ENCODE results near the gene LPP.

The LPP gene

DNA sequence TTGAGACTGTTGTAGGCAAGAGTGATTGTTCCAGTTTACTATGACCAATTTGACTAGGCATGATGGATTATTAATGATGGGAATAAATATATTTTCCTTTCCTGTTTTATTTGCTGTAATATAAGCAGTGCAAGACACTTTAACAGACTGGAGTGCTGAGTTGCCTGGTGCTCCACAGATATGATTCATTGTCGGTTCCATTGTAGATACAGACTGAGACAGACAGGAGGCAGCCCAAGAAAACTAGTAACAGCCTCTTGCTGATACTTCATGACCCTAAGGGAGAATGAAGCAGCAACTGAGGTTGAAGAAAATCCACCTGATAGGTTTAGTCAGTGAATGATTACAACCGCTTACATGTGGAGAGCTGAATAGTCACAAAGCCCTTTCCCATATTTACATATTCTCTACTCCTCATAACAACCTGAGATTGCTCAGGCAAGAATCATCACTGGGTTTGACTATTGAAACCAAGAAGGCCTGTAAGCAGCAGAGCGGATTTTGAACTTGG, 782.7 kb downstream of the LPP start:
- no CpG with 5 or more reads among the region's 3 CpGs for WGBS (ENCODE audit: extremely low coverage, insufficient coverage, low lambda C conversion rate)
- no peak overlapping the region for H4K8ac ChIP-seq (ENCODE audit: low read depth, low read length)

DNA sequence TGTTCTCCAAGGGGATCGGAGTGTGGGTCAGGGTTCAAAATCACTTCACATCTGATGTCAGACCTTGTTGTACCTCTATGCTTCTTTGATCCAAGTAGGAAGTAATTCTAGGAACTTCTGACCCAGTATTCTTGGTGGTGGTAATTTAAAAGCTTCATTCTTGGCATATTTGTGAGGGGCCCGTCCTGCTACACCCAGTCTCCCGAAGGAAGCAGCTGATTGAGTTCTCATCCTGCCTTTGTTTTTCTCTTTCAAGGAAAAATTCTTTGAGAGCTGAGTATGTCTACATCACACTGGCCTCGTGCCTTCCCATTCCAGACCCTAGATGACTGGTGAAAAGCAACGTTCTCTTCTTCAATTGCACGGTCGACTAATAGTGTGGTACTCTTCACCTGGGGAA, 783.4 kb downstream of the LPP start:
- no peaks in the 10 kb centered on the region for H3K27me3 ChIP-seq (ENCODE audit: insufficient read depth, low read length, poor library complexity)
- no peak overlapping the region for H3K56ac ChIP-seq (ENCODE audit: low read length)

More for the DNA sequence above, 782.7 kb downstream of the LPP start:
- H3K23ac ChIP-seq (ENCODE audit: low read length): no peak overlapping the region
- no peak overlapping the region for H3K56ac ChIP-seq (ENCODE audit: low read length)
- no peak overlapping the region for H4K5ac ChIP-seq (ENCODE audit: low read length)
- no peak overlapping the region for H2BK120ac ChIP-seq (ENCODE audit: low read depth, low read length)
- no peak overlapping the region for H3K4me3 ChIP-seq (ENCODE audit: low read length)
- H2BK15ac ChIP-seq (replicated peaks; ENCODE audit: low read depth): no peak overlapping the region
- H3K4me2 ChIP-seq (ENCODE audit: low read length): no peak overlapping the region
- no peak overlapping the region for H3K27ac ChIP-seq (ENCODE audit: low read depth, low read length)
- no peak overlapping the region for H3K9ac ChIP-seq (ENCODE audit: low read length)
- H3K27me3 ChIP-seq (ENCODE audit: insufficient read depth, low read length, poor library complexity): no peaks in the 10 kb centered on the region
- no peaks in the 10 kb centered on the region for H3K79me1 ChIP-seq (ENCODE audit: low read length)
- H3K18ac ChIP-seq (ENCODE audit: low read length): no peak overlapping the region
- peaks cover 2% of the 10 kb centered on the region for H3K4me1 ChIP-seq (ENCODE audit: control insufficient read depth, low read depth, low read length)
- H3K79me2 ChIP-seq (ENCODE audit: control insufficient read depth, insufficient read depth, low read length): no peaks in the 10 kb centered on the region
- no peak overlapping the region for H2AK5ac ChIP-seq (ENCODE audit: low read length)
- H3K4ac ChIP-seq (ENCODE audit: low read depth, low read length): no peak overlapping the region
- H2BK5ac ChIP-seq (ENCODE audit: low read length): no peak overlapping the region
- DNase-seq: no peak
- H3K36me3 ChIP-seq (ENCODE audit: control insufficient read depth, insufficient read depth, low read length): no peaks in the 10 kb centered on the region

DNA sequence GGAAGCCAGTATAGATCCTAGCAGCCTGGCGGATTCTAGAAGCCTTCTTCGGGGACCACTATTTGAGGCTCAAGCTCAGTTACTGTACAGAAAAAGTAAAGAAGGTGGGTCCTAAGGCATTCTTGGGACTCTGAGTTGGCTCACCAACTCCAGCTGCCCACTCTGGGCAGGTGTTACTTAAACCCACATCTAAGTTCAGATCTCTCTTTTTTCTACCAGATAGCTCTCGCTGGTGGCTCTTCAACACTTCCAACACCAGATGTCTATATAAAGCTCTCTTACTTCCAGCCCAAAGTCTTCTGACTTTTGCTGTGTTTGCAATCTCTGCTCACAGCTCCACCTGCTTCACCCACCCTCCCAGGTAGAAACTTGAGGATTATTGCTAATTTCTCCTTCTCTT, 785.0 kb downstream of the LPP start:
- H3K23ac ChIP-seq (ENCODE audit: low read length): no peak overlapping the region
- peak overlapping the region; percentile 28 for H2BK120ac ChIP-seq (ENCODE audit: low read depth, low read length)
- H3K4me3 ChIP-seq (ENCODE audit: low read length): no peak overlapping the region
- no peak overlapping the region for H3K4me2 ChIP-seq (ENCODE audit: low read length)
- H3K79me1 ChIP-seq (ENCODE audit: low read length): no peaks in the 10 kb centered on the region
- no peak overlapping the region for H3K9ac ChIP-seq (ENCODE audit: low read length)
- H2AK5ac ChIP-seq (ENCODE audit: low read length): no peak overlapping the region
- no peak overlapping the region for H4K5ac ChIP-seq (ENCODE audit: low read length)
- no peaks in the 10 kb centered on the region for H3K36me3 ChIP-seq (ENCODE audit: control insufficient read depth, insufficient read depth, low read length)
- no peak for DNase-seq
- H3K4ac ChIP-seq (ENCODE audit: low read depth, low read length): no peak overlapping the region
- no peaks in the 10 kb centered on the region for H3K79me2 ChIP-seq (ENCODE audit: control insufficient read depth, insufficient read depth, low read length)
- no peak overlapping the region for H2BK15ac ChIP-seq (replicated peaks; ENCODE audit: low read depth)
- no CpG with 5 or more reads among the region's 3 CpGs for WGBS (ENCODE audit: extremely low coverage, insufficient coverage, low lambda C conversion rate)
- no peak overlapping the region for H3K27ac ChIP-seq (ENCODE audit: low read depth, low read length)
- no peak overlapping the region for H4K8ac ChIP-seq (ENCODE audit: low read depth, low read length)
- H3K56ac ChIP-seq (ENCODE audit: low read length): no peak overlapping the region
- no peaks in the 10 kb centered on the region for H3K27me3 ChIP-seq (ENCODE audit: insufficient read depth, low read length, poor library complexity)
- H3K18ac ChIP-seq (ENCODE audit: low read length): peak overlapping the region; percentile 1
- no peak overlapping the region for H2BK5ac ChIP-seq (ENCODE audit: low read length)
- H3K4me1 ChIP-seq (ENCODE audit: control insufficient read depth, low read depth, low read length): peaks cover 2% of the 10 kb centered on the region

More for the DNA sequence above, 783.4 kb downstream of the LPP start:
- WGBS (ENCODE audit: extremely low coverage, insufficient coverage, low lambda C conversion rate): no CpG with 5 or more reads among the region's 7 CpGs
- Histone ChIP-seq H4K5ac (ENCODE audit: low read length) (no peak overlapping the region), H2BK120ac (ENCODE audit: low read depth, low read length) (no peak overlapping the region), H2BK15ac (replicated peaks; ENCODE audit: low read depth) (no peak overlapping the region), H3K4me2 (ENCODE audit: low read length) (no peak overlapping the region), H3K18ac (ENCODE audit: low read length) (no peak overlapping the region), H3K27ac (ENCODE audit: low read depth, low read length) (no peak overlapping the region), H3K4me3 (ENCODE audit: low read length) (no peak overlapping the region), H2BK5ac (ENCODE audit: low read length) (no peak overlapping the region), H3K79me2 (ENCODE audit: control insufficient read depth, insufficient read depth, low read length) (no peaks in the 10 kb centered on the region), H3K4ac (ENCODE audit: low read depth, low read length) (no peak overlapping the region), H3K9ac (ENCODE audit: low read length) (no peak overlapping the region), H3K4me1 (ENCODE audit: control insufficient read depth, low read depth, low read length) (peaks cover 2% of the 10 kb centered on the region), H3K36me3 (ENCODE audit: control insufficient read depth, insufficient read depth, low read length) (no peaks in the 10 kb centered on the region), H3K79me1 (ENCODE audit: low read length) (no peaks in the 10 kb centered on the region), H2AK5ac (ENCODE audit: low read length) (no peak overlapping the region), H4K8ac (ENCODE audit: low read depth, low read length) (no peak overlapping the region), H3K23ac (ENCODE audit: low read length) (no peak overlapping the region)
- DNase-seq: peak; percentile 86

DNA sequence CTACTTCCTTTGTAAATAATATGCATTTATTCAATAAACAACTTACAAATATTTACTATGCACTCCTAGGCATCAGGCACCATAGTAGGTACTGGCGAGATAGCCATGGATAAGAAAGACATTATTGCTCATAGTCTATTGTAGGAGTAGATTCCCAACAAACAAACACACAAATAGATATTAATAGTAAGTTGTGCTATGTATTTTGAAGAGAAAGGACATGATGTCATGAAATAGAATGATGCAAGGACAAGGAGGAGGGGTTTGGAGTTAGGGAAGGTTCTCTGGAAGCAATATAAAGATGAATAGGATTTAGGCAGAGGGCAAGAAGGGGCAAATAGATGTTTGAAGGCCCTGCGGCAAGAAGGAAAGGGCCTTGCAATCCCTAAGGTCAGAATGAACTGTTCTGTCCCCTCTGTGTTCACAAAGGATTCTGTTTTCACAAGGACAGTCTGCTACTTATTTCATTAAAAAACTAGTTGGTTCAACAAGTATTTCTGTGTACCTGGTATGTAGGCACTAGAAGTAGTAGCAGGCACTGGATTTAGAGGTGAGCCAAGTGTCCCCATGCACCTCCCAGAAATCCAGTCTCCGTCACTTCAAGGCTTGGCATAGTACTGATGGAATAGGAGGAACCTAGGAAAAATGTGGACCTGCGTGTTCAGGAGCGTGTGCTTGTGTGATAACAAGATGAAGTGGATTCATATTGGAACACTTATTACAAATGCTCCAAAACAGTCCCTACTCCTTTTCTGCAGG, 786.0 kb downstream of the LPP start:
- H4K5ac ChIP-seq (ENCODE audit: low read length): no peak overlapping the region
- WGBS (ENCODE audit: extremely low coverage, insufficient coverage, low lambda C conversion rate): no CpG with 5 or more reads among the region's 5 CpGs
- no peak overlapping the region for H3K27ac ChIP-seq (ENCODE audit: low read depth, low read length)
- H3K56ac ChIP-seq (ENCODE audit: low read length): no peak overlapping the region
- no peak overlapping the region for H3K9ac ChIP-seq (ENCODE audit: low read length)
- no peak overlapping the region for H3K23ac ChIP-seq (ENCODE audit: low read length)
- no peak overlapping the region for H4K8ac ChIP-seq (ENCODE audit: low read depth, low read length)
- no peak overlapping the region for H2BK120ac ChIP-seq (ENCODE audit: low read depth, low read length)
- DNase-seq: no peak
- no peaks in the 10 kb centered on the region for H3K79me2 ChIP-seq (ENCODE audit: control insufficient read depth, insufficient read depth, low read length)
- H3K18ac ChIP-seq (ENCODE audit: low read length): no peak overlapping the region
- H3K36me3 ChIP-seq (ENCODE audit: control insufficient read depth, insufficient read depth, low read length): no peaks in the 10 kb centered on the region
- H3K27me3 ChIP-seq (ENCODE audit: insufficient read depth, low read length, poor library complexity): no peaks in the 10 kb centered on the region
- H3K4me2 ChIP-seq (ENCODE audit: low read length): no peak overlapping the region
- no peaks in the 10 kb centered on the region for H3K79me1 ChIP-seq (ENCODE audit: low read length)
- no peak overlapping the region for H3K4ac ChIP-seq (ENCODE audit: low read depth, low read length)
- H2BK5ac ChIP-seq (ENCODE audit: low read length): no peak overlapping the region
- no peak overlapping the region for H2BK15ac ChIP-seq (replicated peaks; ENCODE audit: low read depth)
- H3K4me1 ChIP-seq (ENCODE audit: control insufficient read depth, low read depth, low read length): peaks cover 2% of the 10 kb centered on the region
- no peak overlapping the region for H3K4me3 ChIP-seq (ENCODE audit: low read length)
- H2AK5ac ChIP-seq (ENCODE audit: low read length): no peak overlapping the region

Small RNAs within 50 kb of the gene (small RNA-seq; reads per million reads assigned to genes)
- 18,058 reads per million, percentile 100 among the genes with 10 or more reads in this experiment for gene MIR28 (ENCODE audit: insufficient read depth)
